Lower leg skin (tissue), 4 donors: ENCODE data around the gene TBX2. TPM values are rescaled to one million over a fixed set of nuclear protein-coding genes. Genes with fewer than 3 reads are reported as not detected.

Experiments
- DNase-seq, 2 donors: peaks; one replicate each; pipeline ENCODE4 v3.0.0-alpha.2; 2019; ENCODE audit warnings: low spot score in 2 of 2
- H3K4me3 ChIP-seq: fragments of 200-600 bp; sonication (generic); 2 replicates; pipeline ENCODE4 v1.5.1; 2017; ENCODE audit warnings: mild to moderate bottlenecking, low read depth; ENCODE audit not compliant: poor library complexity, severe bottlenecking
- CTCF ChIP-seq, 3 donors: fragments of 450-650 bp; IDR thresholded peaks; one replicate each; pipeline ENCODE4 v1.5.1; 2016; ENCODE audit warnings: antibody characterized with exemption in 3 of 3, mild to moderate bottlenecking in 3 of 3, moderate library complexity in 2 of 3
- POLR2A ChIP-seq, 2 donors: fragments of 450-650 bp; IDR thresholded peaks; one replicate each; pipeline ENCODE4 v1.6.1; 2016 to 2017; ENCODE audit warnings: antibody characterized with exemption in 2 of 2, mild to moderate bottlenecking in 1 of 2, moderate library complexity in 1 of 2
- WGBS, 2 donors: methylation state at CpG; one replicate each; pipeline ENCODE4 v1.1.5; 2018; 5-methylcytosine and 5-hydroxymethylcytosine counted together
- intact Hi-C: fragments of 100-400 bp; cut with DNase I; formaldehyde crosslinking; loops from one replicate; pipeline ENCODE4 v1.15.0; 2023; ENCODE audit warnings: low total_unique reads
- total RNA-seq, 4 donors: library from RNA; depleted of rRNA; stranded (reverse); fragments of >200 nt; gene quantifications; one replicate each; pipeline ENCODE4 v1.1.0, GENCODE V29; 2016

The TBX2 gene
- total RNA-seq, 4 donors from 2014 or later = 0.25 to 9.1 (median 5.7) TPM

- H3K4me3 ChIP-seq = no peak overlapping the region
- 90% methylated on average over 9 of the region's 9 CpGs for WGBS, 2 donors
- no peak for DNase-seq
- TF ChIP-seq POLR2A (IDR thresholded peaks at IDR 0.05) (no peak), CTCF (IDR thresholded peaks at IDR 0.05) (no peak)
- intact Hi-C loops = no loop called here
Measured at GRCh38 chr17:61449707-61450640, 50.3 kb downstream of the TBX2 start.

DNA sequence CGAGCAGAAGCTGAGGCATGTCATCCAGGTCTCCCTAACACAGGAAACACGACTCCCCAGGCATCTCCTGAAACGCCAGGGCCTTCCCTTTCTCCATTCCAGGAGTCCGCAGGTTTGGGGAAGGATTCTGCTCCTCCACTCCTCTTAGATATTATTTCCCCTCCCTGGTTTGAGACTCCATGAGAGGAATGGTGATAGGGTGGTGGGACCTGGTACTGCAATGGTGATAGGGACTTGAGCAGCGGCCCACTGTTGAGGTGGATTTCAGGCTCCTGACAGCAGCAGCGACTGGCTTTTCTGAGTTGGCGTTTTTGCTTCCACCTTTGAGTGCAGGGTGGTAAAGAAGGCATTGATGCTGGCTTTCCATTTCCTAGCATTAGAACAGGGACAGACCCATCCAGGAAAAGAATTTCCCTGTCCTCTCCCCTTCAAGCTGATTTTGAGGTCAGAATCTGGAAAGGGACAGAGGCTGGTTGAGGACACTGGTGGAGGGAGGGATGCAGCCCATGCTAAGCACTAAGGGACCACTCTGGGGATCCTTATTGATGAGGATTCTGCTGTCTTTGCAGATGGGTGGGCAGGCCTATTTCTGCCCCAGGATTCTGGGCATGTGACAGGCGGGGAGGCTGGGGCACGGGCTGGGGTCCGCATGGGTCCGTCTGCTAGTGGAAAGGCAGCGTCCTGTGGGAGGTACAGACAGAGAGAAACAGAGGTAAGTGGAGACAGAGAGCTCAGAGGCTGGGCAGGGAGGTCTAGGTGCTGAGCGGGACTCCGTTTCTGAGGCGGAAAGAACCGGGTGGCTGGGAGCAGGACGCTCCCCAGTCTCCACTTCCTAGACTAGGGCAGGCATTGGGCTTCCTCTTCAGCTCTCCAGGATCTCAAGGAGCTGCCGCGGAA is 51.2 kb downstream of the TBX2 start:
- 80 to 85% methylated on average over 19 of the region's 19 CpGs for WGBS, 2 donors
- no peak overlapping the region for H3K4me3 ChIP-seq
- no peak for DNase-seq
- intact Hi-C loops = no loop called here
- no peak for TF ChIP-seq CTCF (IDR thresholded peaks at IDR 0.05)
- no peak for TF ChIP-seq POLR2A (IDR thresholded peaks at IDR 0.05)

DNA sequence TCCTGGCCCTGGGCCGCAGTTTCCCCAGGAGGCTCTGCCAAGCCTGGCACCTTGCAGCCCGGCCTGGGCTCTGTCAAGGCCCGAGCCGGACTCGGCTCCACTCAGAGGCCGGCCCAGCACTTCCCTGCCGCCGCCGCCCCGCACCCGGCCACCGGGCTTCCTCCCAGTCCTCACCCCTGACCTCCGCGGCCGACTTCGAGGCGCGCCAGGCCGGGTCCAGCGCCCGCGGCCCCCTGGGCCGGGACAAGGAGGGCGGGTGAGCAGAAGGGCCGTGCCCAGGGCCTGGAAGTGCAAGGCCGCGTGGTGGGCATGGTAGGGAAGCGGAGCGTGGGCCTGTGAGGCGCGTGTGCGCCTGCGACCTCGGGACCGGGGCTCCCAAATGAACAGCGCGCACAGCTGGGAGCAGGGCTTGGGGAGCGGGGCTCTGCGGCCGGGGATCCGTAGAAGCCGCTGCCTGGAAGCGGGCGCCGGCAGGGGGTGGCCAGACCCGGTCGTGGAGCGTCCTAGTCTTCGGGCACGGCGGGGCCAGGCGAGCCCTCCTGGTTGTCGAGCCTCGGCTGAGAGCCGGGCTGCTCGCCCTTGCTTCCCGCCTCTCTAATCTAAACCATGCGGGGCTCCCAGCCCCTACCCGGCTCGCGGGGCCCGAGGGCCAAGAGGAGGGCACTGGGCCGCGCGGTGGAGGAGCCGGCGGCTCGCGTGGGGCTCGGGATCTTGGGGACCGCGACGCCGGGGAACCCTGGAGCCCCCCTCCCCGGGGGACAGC is 52.1 kb downstream of the TBX2 start:
- H3K4me3 ChIP-seq = no peak overlapping the region
- TF ChIP-seq CTCF (IDR thresholded peaks at IDR 0.05) = no peak
- no peak for TF ChIP-seq POLR2A (IDR thresholded peaks at IDR 0.05)
- intact Hi-C loops = no loop called here
- WGBS, 2 donors = 15 to 26% methylated on average over 52 to 61 of the region's 75 CpGs
- no peak for DNase-seq

- WGBS, 2 donors = 28% methylated on average over 28 to 52 of the region's 59 CpGs
- H3K4me3 ChIP-seq = no peak within 1 kb of the TSS
- intact Hi-C loops = no loop called here
- no peak for DNase-seq
- TF ChIP-seq CTCF (IDR thresholded peaks at IDR 0.05) (no peak), POLR2A (IDR thresholded peaks at IDR 0.05) (no peak)
Measured at GRCh38 chr17:61452301-61453290, 53.0 kb downstream of the TBX2 start, which contains the start of gene TBX4. Gene TBX4 (plus strand): TSS chr17:61452422. CDS start chr17:61456491, 4,069 bp downstream.
